Endothelial cell (in vitro differentiated cells): ENCODE results near the gene DTNBP1. TPM values are rescaled to one million over a fixed set of nuclear protein-coding genes. Genes with fewer than 3 reads are reported as not detected.

Experiments used
- DNase-seq: peaks from one replicate; pipeline ENCODE4 v3.0.0; 2021; ENCODE audit warnings: low spot score
- H3K27ac Mint-ChIP-seq: one replicate; pipeline ENCODE4 v1.8.0; 2021; ENCODE audit warnings: mixed read lengths, inconsistent platforms; ENCODE audit not compliant: unreplicated experiment
- H3K27me3 Mint-ChIP-seq: one replicate; pipeline ENCODE4 v1.8.0; 2021; ENCODE audit warnings: mild to moderate bottlenecking, moderate library complexity, mixed read lengths, inconsistent platforms; ENCODE audit not compliant: unreplicated experiment
- H3K36me3 Mint-ChIP-seq: one replicate; pipeline ENCODE4 v1.8.0; 2021; ENCODE audit warnings: mild to moderate bottlenecking, low read depth, mixed read lengths, inconsistent platforms; ENCODE audit not compliant: unreplicated experiment
- H3K4me1 Mint-ChIP-seq: one replicate; pipeline ENCODE4 v1.8.0; 2021; ENCODE audit warnings: mild to moderate bottlenecking, mixed read lengths, inconsistent platforms; ENCODE audit not compliant: unreplicated experiment
- H3K4me3 Mint-ChIP-seq: one replicate; pipeline ENCODE4 v1.8.0; 2021; ENCODE audit warnings: mild to moderate bottlenecking, mixed read lengths, inconsistent platforms; ENCODE audit not compliant: unreplicated experiment
- H3K9me3 Mint-ChIP-seq: one replicate; pipeline ENCODE4 v1.8.0; 2021; ENCODE audit warnings: mixed read lengths, inconsistent platforms; ENCODE audit not compliant: unreplicated experiment
- total RNA-seq: library from RNA; stranded (reverse); fragmentation: NEBNext Ultra II Directional; extraction: Animal tissue kit (Norgen Biotek cat#: 25700); gene quantifications from one replicate; pipeline ENCODE4 v1.2.1, GENCODE V29; 2021; ENCODE audit not compliant: unreplicated experiment
- TF ChIP-seq, protein P1 (sequence below): fragments of 200-600 bp; sonication (generic); IDR thresholded peaks from one replicate; pipeline ENCODE4 v1.5.0; 2021; ENCODE audit warnings: antibody characterized with exemption; ENCODE audit not compliant: unreplicated experiment

The DTNBP1 gene
- total RNA-seq, 1 donor from 2014 or later: 19.3 TPM

DNA sequence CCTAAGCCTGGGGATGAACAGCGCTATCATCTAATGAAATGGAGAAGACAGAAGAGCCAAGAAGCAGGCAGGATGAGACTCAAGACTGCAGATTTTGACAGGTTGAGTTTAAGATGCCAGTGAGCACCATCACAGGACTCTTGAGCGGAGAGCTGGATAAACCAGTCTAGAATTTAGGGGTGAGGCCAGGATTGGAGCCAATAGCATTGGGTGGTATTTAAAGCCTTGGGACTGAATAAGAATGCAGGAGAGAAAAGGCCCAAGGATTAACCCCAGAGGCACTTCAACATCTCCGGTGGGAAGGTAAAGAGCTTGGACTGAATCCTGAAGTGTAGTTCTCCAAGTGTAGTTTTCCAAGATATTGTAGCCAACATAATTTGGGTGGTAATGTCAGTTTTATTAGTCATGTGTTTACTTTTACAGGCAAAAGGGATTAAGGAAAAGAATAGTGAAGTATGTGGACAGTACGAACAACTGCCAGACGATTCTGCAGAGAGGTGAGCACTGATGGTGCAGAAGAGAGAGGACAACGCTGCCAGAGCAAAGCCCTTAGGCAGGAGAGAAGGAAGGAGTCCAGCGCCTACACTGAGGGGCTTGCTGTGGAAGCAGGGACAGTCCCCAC lies 85.2 kb downstream of the DTNBP1 start:
- Mint-ChIP-seq H3K27ac (no peak overlapping the region), H3K4me1 (peaks cover 29% of the 10 kb centered on the region), H3K4me3 (peak overlapping the region; percentile 19), H3K36me3 (no peaks in the 10 kb centered on the region), H3K27me3 (peaks cover 5% of the 10 kb centered on the region), H3K9me3 (no peaks in the 10 kb centered on the region)
- no peak for DNase-seq
- TF ChIP-seq, protein P1, sequence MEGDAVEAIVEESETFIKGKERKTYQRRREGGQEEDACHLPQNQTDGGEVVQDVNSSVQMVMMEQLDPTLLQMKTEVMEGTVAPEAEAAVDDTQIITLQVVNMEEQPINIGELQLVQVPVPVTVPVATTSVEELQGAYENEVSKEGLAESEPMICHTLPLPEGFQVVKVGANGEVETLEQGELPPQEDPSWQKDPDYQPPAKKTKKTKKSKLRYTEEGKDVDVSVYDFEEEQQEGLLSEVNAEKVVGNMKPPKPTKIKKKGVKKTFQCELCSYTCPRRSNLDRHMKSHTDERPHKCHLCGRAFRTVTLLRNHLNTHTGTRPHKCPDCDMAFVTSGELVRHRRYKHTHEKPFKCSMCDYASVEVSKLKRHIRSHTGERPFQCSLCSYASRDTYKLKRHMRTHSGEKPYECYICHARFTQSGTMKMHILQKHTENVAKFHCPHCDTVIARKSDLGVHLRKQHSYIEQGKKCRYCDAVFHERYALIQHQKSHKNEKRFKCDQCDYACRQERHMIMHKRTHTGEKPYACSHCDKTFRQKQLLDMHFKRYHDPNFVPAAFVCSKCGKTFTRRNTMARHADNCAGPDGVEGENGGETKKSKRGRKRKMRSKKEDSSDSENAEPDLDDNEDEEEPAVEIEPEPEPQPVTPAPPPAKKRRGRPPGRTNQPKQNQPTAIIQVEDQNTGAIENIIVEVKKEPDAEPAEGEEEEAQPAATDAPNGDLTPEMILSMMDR: no peak

DNA sequence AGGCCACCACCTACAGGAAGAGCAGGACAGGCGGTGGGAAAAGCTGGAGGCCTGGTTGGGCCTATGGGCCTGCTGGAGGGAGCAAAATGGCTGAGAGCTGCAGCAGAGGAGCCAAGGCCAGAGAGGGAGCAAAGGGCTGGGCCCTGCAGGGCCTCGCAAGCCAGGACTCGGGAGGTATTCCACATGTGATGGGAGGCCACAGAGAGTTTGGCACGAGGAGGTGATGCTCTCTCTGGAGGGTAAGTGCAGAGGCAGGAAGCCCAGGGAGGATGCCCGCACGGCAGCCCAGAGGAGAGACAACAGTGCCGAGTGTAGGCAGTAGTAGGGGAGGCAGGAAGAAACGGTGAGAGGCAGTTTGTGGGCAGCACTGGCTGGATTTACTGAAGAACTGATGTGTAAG lies 85.7 kb downstream of the DTNBP1 start:
- Mint-ChIP-seq H3K27ac (no peak overlapping the region), H3K4me1 (peaks cover 29% of the 10 kb centered on the region)

DNA sequence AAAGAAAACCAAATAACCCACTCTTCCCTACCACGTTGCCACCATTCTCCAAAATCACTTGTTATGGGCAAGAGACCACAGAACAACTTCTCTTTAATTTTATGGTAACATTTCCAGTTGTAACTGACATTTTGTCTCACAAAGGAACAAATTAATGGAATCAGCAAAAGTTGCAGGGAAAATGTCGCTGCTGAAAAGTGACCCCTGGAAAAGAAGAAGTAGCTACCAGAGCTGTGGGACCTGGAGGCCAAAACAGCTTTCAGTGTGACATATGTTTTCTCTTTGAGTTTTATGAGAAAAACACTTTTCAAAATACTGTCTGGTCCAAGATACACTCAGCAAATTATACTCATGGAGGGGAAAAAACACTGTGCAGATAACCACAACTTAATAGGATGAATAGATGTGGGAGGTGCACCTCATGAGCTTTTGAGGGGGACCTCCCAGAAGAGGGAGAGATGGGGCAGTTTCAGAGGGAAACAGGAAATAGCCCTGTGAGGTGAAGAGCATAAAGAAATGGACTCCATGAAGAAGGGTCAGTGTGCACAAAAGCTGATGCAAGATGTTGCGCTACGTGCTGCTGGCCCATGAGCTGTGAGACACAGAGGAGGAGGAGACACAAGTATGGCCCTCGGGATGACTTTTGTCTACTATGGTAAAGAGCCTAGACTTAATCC lies 87.3 kb downstream of the DTNBP1 start:
- Mint-ChIP-seq H3K4me3 (no peak overlapping the region), H3K9me3 (no peaks in the 10 kb centered on the region), H3K36me3 (no peaks in the 10 kb centered on the region), H3K27me3 (peaks cover 5% of the 10 kb centered on the region), H3K4me1 (peaks cover 29% of the 10 kb centered on the region), H3K27ac (no peak overlapping the region)
- no peak for DNase-seq
- TF ChIP-seq, protein P1: no peak

More for the DNA sequence above, 85.7 kb downstream of the DTNBP1 start:
- no peak overlapping the region for H3K4me3 Mint-ChIP-seq
- DNase-seq: no peak
- H3K36me3 Mint-ChIP-seq: no peaks in the 10 kb centered on the region
- peaks cover 5% of the 10 kb centered on the region for H3K27me3 Mint-ChIP-seq
- no peaks in the 10 kb centered on the region for H3K9me3 Mint-ChIP-seq
- TF ChIP-seq, protein P1: no peak

DNA sequence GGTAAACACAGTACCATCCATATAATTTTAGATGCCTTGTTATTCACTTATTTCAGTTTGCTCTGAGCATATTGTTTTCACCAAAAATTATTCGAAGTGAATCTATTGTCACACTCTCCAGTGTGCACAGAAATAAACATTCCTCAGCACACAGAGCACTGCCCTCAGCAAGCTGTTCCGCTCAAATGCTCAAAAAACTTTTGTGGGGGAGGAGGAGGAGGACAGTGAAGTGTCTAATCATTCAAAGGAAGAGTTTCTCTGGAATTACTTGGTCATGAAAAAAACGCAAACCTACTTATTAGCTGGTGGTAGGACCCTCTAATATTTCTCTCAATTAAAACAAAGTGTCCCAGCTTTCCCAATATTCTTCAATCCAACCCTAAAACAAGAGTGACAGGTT lies 88.3 kb downstream of the DTNBP1 start:
- Mint-ChIP-seq H3K9me3 (no peaks in the 10 kb centered on the region), H3K36me3 (no peaks in the 10 kb centered on the region), H3K27ac (no peak overlapping the region), H3K27me3 (peaks cover 7% of the 10 kb centered on the region), H3K4me3 (no peak overlapping the region), H3K4me1 (peaks cover 29% of the 10 kb centered on the region)
- no peak for DNase-seq
- TF ChIP-seq, protein P1: no peak

DNA sequence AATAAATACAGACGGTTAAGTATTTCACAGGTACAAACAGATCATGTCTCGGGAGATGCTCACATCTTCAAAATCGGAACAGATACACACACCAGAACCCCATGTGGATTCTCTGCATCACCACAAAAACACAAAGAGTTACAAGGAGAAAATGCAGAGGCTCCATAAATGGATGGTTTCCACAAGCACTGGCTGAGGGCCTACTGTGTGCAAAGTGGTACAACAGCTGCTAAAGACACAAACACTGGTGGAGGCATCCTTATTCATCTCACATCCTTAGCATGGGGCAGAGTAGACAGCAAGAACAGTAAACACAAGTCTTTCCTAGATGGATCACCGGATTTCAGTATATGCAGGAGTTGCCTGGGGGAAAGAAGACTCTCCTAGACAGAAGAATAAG lies 88.8 kb downstream of the DTNBP1 start:
- Mint-ChIP-seq H3K4me3 (no peak overlapping the region), H3K27me3 (peaks cover 7% of the 10 kb centered on the region), H3K27ac (no peak overlapping the region), H3K9me3 (no peaks in the 10 kb centered on the region), H3K4me1 (peaks cover 29% of the 10 kb centered on the region), H3K36me3 (no peaks in the 10 kb centered on the region)
- DNase-seq: no peak
- TF ChIP-seq, protein P1: no peak
